HCT116 (cell line): Measurements from ENCODE around the gene SPATC1L. TPM values are rescaled to one million over a fixed set of nuclear protein-coding genes. Genes with fewer than 3 reads are reported as not detected.

Source experiments
- ATAC-seq: fragments of 200-7000 bp; cut with Tn5 transposase; 2 replicates; pipeline ENCODE4 v1.9.1; 2020; ENCODE audit warnings: mild to moderate bottlenecking, moderate library complexity
- BruUV-seq: library from RNA; stranded (reverse); fragments of 400-500 nt; replicated peaks from 2 replicates; lab custom pipeline; 2021; lab: Mats Ljungman, UMichigan
- CTCF ChIA-PET: fragments of 300-600 bp; sonication (Branson Sonifier 250); formaldehyde crosslinking; loops from one replicate; lab custom pipeline; 2021; ENCODE audit warnings: antibody characterized with exemption; lab: Charles Lee
- POLR2A ChIA-PET: fragments of 300-600, 350-600 bp; sonication (Branson Sonifier 250); formaldehyde crosslinking; loops from one replicate; lab custom pipeline; 2021; ENCODE audit warnings: antibody characterized with exemption; lab: Charles Lee
- RAD21 ChIA-PET, 2 experiments: fragments of 300-600 bp; sonication (Branson Sonifier 250); formaldehyde crosslinking; loops; one replicate each; lab custom pipeline; 2023; ENCODE audit warnings: low total read pairs in 2 of 2; ENCODE audit not compliant: uncharacterized antibody in 2 of 2, unreplicated experiment in 2 of 2, low non-redundant PET in 1 of 2; lab: Charles Lee
- DNase-seq: peaks from one replicate; pipeline ENCODE4 v3.0.0-alpha.2; 2010; ENCODE audit warnings: low read depth, low spot score
- H2AFZ ChIP-seq: fragments of 200-600 bp; shearing (Covaris generic), sonication (generic); 2 replicates; pipeline ENCODE4 v1.6.1; 2017; ENCODE audit warnings: low read depth, mixed run types, mixed read lengths, antibody characterized with exemption, low read length; ENCODE audit not compliant: poor library complexity, severe bottlenecking
- H3K27ac ChIP-seq: 2 replicates; pipeline ENCODE4 v1.5.1; 2012; ENCODE audit warnings: low read depth, low read length
- H3K27me3 ChIP-seq: fragments of 200-600 bp; sonication (generic); 2 replicates; pipeline ENCODE4 v1.6.1; 2016; ENCODE audit warnings: mixed run types, low read length, mixed read lengths; ENCODE audit not compliant: insufficient read depth
- H3K36me3 ChIP-seq, 2 experiments: fragments of 200-500 bp in 1 of 2; fragments of 200-600 bp in 1 of 2; sonication (Bioruptor generic) in 1 of 2; sonication (generic) in 1 of 2; 2 replicates each; pipeline versions ENCODE4 v1.5.1 to v1.6.1; 2014 to 2016; ENCODE audit warnings: low read length in 2 of 2, inconsistent platforms in 1 of 2, mixed read lengths in 1 of 2, mixed run types in 1 of 2; ENCODE audit not compliant: insufficient read depth in 2 of 2, control insufficient read depth in 1 of 2
- H3K4me1 ChIP-seq, 2 experiments: fragments of 200-600 bp in 1 of 2; sonication (generic) in 1 of 2; 2 replicates each; pipeline versions ENCODE4 v1.5.1 to v1.6.1; 2012 to 2017; ENCODE audit warnings: low read length in 2 of 2, inconsistent platforms in 1 of 2, mild to moderate bottlenecking in 1 of 2, mixed read lengths in 1 of 2, mixed run types in 1 of 2, moderate library complexity in 1 of 2; ENCODE audit not compliant: insufficient read depth in 2 of 2, control insufficient read depth in 1 of 2
- H3K4me2 ChIP-seq: fragments of 200-600 bp; sonication (generic); 2 replicates; pipeline ENCODE4 v1.6.1; 2017; ENCODE audit warnings: mixed run types, low read length, mixed read lengths
- H3K4me3 ChIP-seq, 2 experiments: fragments of 200-600 bp in 1 of 2; sonication (generic) in 1 of 2; replicated peaks in 1 of 2; 2 replicates each; pipeline ENCODE4 v1.5.1; 2011 to 2016; ENCODE audit warnings: low read length in 2 of 2, control low read depth in 1 of 2, low read depth in 1 of 2, mild to moderate bottlenecking in 1 of 2, mixed read lengths in 1 of 2, mixed run types in 1 of 2
- H3K79me2 ChIP-seq: fragments of 200-600 bp; sonication (generic); 2 replicates; pipeline ENCODE4 v1.6.1; 2017; ENCODE audit warnings: mild to moderate bottlenecking, mixed run types, low read length, moderate library complexity, mixed read lengths; ENCODE audit not compliant: insufficient read depth
- H3K9ac ChIP-seq: fragments of 200-600 bp; sonication (generic); 2 replicates; pipeline ENCODE4 v1.6.1; 2016; ENCODE audit warnings: low read length, mixed read lengths
- H3K9me2 ChIP-seq: fragments of 200-600 bp; sonication (generic), shearing (Covaris generic); 2 replicates; pipeline ENCODE4 v1.6.1; 2017; ENCODE audit warnings: mixed run types, mild to moderate bottlenecking, moderate library complexity; ENCODE audit not compliant: insufficient read depth
- H3K9me3 ChIP-seq, 2 experiments: fragments of 200-500 bp in 1 of 2; fragments of 200-600 bp in 1 of 2; sonication (Bioruptor generic) in 1 of 2; sonication (generic) in 1 of 2; 2 replicates each; pipeline ENCODE4 v1.6.1; 2014 to 2017; ENCODE audit warnings: low read length in 2 of 2, mixed read lengths in 2 of 2, inconsistent platforms in 1 of 2, low read depth in 1 of 2, mild to moderate bottlenecking in 1 of 2, mixed run types in 1 of 2, moderate library complexity in 1 of 2; ENCODE audit not compliant: control insufficient read depth in 1 of 2, insufficient read depth in 1 of 2
- H4K20me1 ChIP-seq: fragments of 200-600 bp; sonication (generic), shearing (Covaris generic); 2 replicates; pipeline ENCODE4 v1.6.1; 2017; ENCODE audit warnings: mixed run types, mild to moderate bottlenecking, moderate library complexity; ENCODE audit not compliant: insufficient read depth
- CEBPB ChIP-seq: IDR thresholded peaks from 2 replicates; pipeline ENCODE4 v1.6.1; 2012; ENCODE audit warnings: low read depth
- CTCF ChIP-seq, 3 experiments: fragments of 200-600 bp in 1 of 3; sonication (generic) in 1 of 3; IDR thresholded peaks in 2 of 3; conservative IDR thresholded peaks in 1 of 3; 2 replicates each; pipeline ENCODE4 v1.5.1; 2012 to 2017; ENCODE audit warnings: low read depth in 2 of 3, low read length in 2 of 3, antibody characterized with exemption in 1 of 3, borderline replicate concordance in 1 of 3, control low read depth in 1 of 3, mild to moderate bottlenecking in 1 of 3, mixed read lengths in 1 of 3, mixed run types in 1 of 3, moderate library complexity in 1 of 3; ENCODE audit not compliant: insufficient read depth in 1 of 3
- EGR1 ChIP-seq: IDR thresholded peaks from 2 replicates; pipeline ENCODE4 v1.6.1; 2012; ENCODE audit warnings: low read depth
- EZH2 ChIP-seq: fragments of 200-600 bp; sonication (generic); IDR thresholded peaks from 2 replicates; pipeline ENCODE4 v1.6.1; 2017; ENCODE audit warnings: antibody characterized with exemption, mixed run types
- SP1 ChIP-seq: IDR thresholded peaks from 2 replicates; pipeline ENCODE4 v1.6.1; 2012; ENCODE audit warnings: low read depth
- TCF7L2 ChIP-seq: IDR thresholded peaks from 2 replicates; pipeline ENCODE4 v1.7.0; 2011; ENCODE audit warnings: borderline replicate concordance, inconsistent platforms; ENCODE audit not compliant: insufficient read depth, insufficient read length; ENCODE audit errors: extremely low read depth
- YY1 ChIP-seq: IDR thresholded peaks from 2 replicates; pipeline ENCODE4 v1.6.1; 2011; ENCODE audit warnings: low read length, low read depth, moderate library complexity, mild to moderate bottlenecking; ENCODE audit not compliant: insufficient replicate concordance; ENCODE audit errors: extremely low read depth
- ZBTB33 ChIP-seq: IDR thresholded peaks from 2 replicates; pipeline ENCODE4 v1.6.1; 2011; ENCODE audit warnings: mild to moderate bottlenecking, low read length, moderate library complexity; ENCODE audit not compliant: insufficient replicate concordance; ENCODE audit errors: extremely low read depth
- ZFX ChIP-seq: fragments of 450-650 bp; IDR thresholded peaks from 2 replicates; pipeline ENCODE4 v1.6.1; 2017
- ZNF274 ChIP-seq: fragments of 200-500 bp; sonication (Bioruptor generic); IDR thresholded peaks from 2 replicates; pipeline ENCODE4 v1.6.1; 2014; ENCODE audit warnings: mild to moderate bottlenecking, low read depth, low read length, inconsistent platforms
- intact Hi-C: fragments of 100-400 bp; cut with micrococcal nuclease; formaldehyde crosslinking; loops from 2 replicates; pipeline ENCODE4 v1.10.0; 2022
- total RNA-seq: library from RNA; stranded (reverse); gene quantifications from one replicate; pipeline ENCODE4 v1.2.1, GENCODE V29; 2021; ENCODE audit not compliant: unreplicated experiment
- TF ChIP-seq, protein P1 (sequence below): IDR thresholded peaks from 2 replicates; pipeline ENCODE4 v1.6.1; 2012
- TF ChIP-seq, protein P2 (sequence below): IDR thresholded peaks from 2 replicates; pipeline ENCODE4 v1.6.1; 2012; ENCODE audit warnings: low read depth

The SPATC1L gene
- total RNA-seq, 1 experiment from 2014 or later, result 1.3 TPM

DNA sequence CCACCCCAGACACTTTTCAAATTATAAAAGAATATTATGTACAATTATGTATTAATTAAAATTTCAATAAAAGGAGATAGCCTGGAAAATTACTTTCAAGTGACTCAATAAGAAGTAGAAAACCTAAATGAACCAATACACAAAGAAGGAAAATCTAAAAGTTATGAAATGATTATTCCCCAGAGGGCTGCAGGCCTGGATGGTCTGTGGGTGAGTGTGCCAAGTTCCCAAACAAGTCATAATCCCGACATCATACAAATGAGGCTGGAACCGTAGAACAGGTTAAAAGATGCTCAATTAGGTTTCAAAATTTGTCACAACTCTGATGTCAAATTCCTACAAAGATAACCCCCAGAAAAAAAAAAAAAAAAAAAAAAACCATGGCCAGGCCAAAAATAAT, 12.7 kb downstream of the SPATC1L start:
- Histone ChIP-seq H3K79me2 (no peaks in the 10 kb centered on the region), H3K4me1 (no peaks in the 10 kb centered on the region), H3K9me3 (no peaks in the 10 kb centered on the region), H3K9me2 (no peaks in the 10 kb centered on the region), H3K27me3 (peaks cover 35% of the 10 kb centered on the region), H3K9ac (no peak overlapping the region), H3K4me2 (no peak overlapping the region), H4K20me1 (no peaks in the 10 kb centered on the region), H3K27ac (no peak overlapping the region), H3K36me3 (no peaks in the 10 kb centered on the region), H2AFZ (no peak overlapping the region), H3K4me3 (no peak overlapping the region)
- RAD21 ChIA-PET, result no interaction called here
- CTCF ChIA-PET, result no interaction called here
- DNase-seq (no peak), ATAC-seq (no peak)
- POLR2A ChIA-PET, result no interaction called here
- intact Hi-C loops, result no loop called here
- BruUV-seq, result no TSS peak
- no peak for TF ChIP-seq SP1
- TF ChIP-seq CTCF (IDR thresholded peaks at IDR 0.05 in 2 of 3, conservative IDR thresholded peaks at IDR 0.05 in 1 of 3; ENCODE audit: borderline replicate concordance in 1 of 3, insufficient read depth in 1 of 3, low read depth in 2 of 3, low read length in 2 of 3), result no peak
- TF ChIP-seq, protein P1, sequence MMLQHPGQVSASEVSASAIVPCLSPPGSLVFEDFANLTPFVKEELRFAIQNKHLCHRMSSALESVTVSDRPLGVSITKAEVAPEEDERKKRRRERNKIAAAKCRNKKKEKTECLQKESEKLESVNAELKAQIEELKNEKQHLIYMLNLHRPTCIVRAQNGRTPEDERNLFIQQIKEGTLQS, result no peak
- TF ChIP-seq ZBTB33, result no peak
- TF ChIP-seq EZH2, result no peak
- no peak for TF ChIP-seq TCF7L2
- TF ChIP-seq CEBPB, result no peak
- no peak for TF ChIP-seq YY1
- no peak for TF ChIP-seq ZNF274
- no peak for TF ChIP-seq ZFX
- no peak for TF ChIP-seq EGR1
- TF ChIP-seq, protein P2, sequence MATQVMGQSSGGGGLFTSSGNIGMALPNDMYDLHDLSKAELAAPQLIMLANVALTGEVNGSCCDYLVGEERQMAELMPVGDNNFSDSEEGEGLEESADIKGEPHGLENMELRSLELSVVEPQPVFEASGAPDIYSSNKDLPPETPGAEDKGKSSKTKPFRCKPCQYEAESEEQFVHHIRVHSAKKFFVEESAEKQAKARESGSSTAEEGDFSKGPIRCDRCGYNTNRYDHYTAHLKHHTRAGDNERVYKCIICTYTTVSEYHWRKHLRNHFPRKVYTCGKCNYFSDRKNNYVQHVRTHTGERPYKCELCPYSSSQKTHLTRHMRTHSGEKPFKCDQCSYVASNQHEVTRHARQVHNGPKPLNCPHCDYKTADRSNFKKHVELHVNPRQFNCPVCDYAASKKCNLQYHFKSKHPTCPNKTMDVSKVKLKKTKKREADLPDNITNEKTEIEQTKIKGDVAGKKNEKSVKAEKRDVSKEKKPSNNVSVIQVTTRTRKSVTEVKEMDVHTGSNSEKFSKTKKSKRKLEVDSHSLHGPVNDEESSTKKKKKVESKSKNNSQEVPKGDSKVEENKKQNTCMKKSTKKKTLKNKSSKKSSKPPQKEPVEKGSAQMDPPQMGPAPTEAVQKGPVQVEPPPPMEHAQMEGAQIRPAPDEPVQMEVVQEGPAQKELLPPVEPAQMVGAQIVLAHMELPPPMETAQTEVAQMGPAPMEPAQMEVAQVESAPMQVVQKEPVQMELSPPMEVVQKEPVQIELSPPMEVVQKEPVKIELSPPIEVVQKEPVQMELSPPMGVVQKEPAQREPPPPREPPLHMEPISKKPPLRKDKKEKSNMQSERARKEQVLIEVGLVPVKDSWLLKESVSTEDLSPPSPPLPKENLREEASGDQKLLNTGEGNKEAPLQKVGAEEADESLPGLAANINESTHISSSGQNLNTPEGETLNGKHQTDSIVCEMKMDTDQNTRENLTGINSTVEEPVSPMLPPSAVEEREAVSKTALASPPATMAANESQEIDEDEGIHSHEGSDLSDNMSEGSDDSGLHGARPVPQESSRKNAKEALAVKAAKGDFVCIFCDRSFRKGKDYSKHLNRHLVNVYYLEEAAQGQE, result no peak
